HCT116 (cell line): ENCODE data around the gene CCDC81. TPM values are rescaled to one million over a fixed set of nuclear protein-coding genes. Genes with fewer than 3 reads are reported as not detected.

ENCODE experiments used
- ATAC-seq: fragments of 200-7000 bp; cut with Tn5 transposase; 2 replicates; pipeline ENCODE4 v1.9.1; 2020; ENCODE audit warnings: mild to moderate bottlenecking, moderate library complexity
- BruUV-seq: library from RNA; stranded (reverse); fragments of 400-500 nt; replicated peaks from 2 replicates; lab custom pipeline; 2021; lab: Mats Ljungman, UMichigan
- CTCF ChIA-PET: fragments of 300-600 bp; sonication (Branson Sonifier 250); formaldehyde crosslinking; loops from one replicate; lab custom pipeline; 2021; ENCODE audit warnings: antibody characterized with exemption; lab: Charles Lee
- POLR2A ChIA-PET: fragments of 300-600, 350-600 bp; sonication (Branson Sonifier 250); formaldehyde crosslinking; loops from one replicate; lab custom pipeline; 2021; ENCODE audit warnings: antibody characterized with exemption; lab: Charles Lee
- RAD21 ChIA-PET, 2 experiments: fragments of 300-600 bp; sonication (Branson Sonifier 250); formaldehyde crosslinking; loops; one replicate each; lab custom pipeline; 2023; ENCODE audit warnings: low total read pairs in 2 of 2; ENCODE audit not compliant: uncharacterized antibody in 2 of 2, unreplicated experiment in 2 of 2, low non-redundant PET in 1 of 2; lab: Charles Lee
- DNase-seq: peaks from one replicate; pipeline ENCODE4 v3.0.0-alpha.2; 2010; ENCODE audit warnings: low read depth, low spot score
- H2AFZ ChIP-seq: fragments of 200-600 bp; shearing (Covaris generic), sonication (generic); 2 replicates; pipeline ENCODE4 v1.6.1; 2017; ENCODE audit warnings: low read depth, mixed run types, mixed read lengths, antibody characterized with exemption, low read length; ENCODE audit not compliant: poor library complexity, severe bottlenecking
- H3K27ac ChIP-seq: 2 replicates; pipeline ENCODE4 v1.5.1; 2012; ENCODE audit warnings: low read depth, low read length
- H3K27me3 ChIP-seq: fragments of 200-600 bp; sonication (generic); 2 replicates; pipeline ENCODE4 v1.6.1; 2016; ENCODE audit warnings: mixed run types, low read length, mixed read lengths; ENCODE audit not compliant: insufficient read depth
- H3K36me3 ChIP-seq, 2 experiments: fragments of 200-500 bp in 1 of 2; fragments of 200-600 bp in 1 of 2; sonication (Bioruptor generic) in 1 of 2; sonication (generic) in 1 of 2; 2 replicates each; pipeline versions ENCODE4 v1.5.1 to v1.6.1; 2014 to 2016; ENCODE audit warnings: low read length in 2 of 2, inconsistent platforms in 1 of 2, mixed read lengths in 1 of 2, mixed run types in 1 of 2; ENCODE audit not compliant: insufficient read depth in 2 of 2, control insufficient read depth in 1 of 2
- H3K4me1 ChIP-seq, 2 experiments: fragments of 200-600 bp in 1 of 2; sonication (generic) in 1 of 2; 2 replicates each; pipeline versions ENCODE4 v1.5.1 to v1.6.1; 2012 to 2017; ENCODE audit warnings: low read length in 2 of 2, inconsistent platforms in 1 of 2, mild to moderate bottlenecking in 1 of 2, mixed read lengths in 1 of 2, mixed run types in 1 of 2, moderate library complexity in 1 of 2; ENCODE audit not compliant: insufficient read depth in 2 of 2, control insufficient read depth in 1 of 2
- H3K4me2 ChIP-seq: fragments of 200-600 bp; sonication (generic); 2 replicates; pipeline ENCODE4 v1.6.1; 2017; ENCODE audit warnings: mixed run types, low read length, mixed read lengths
- H3K4me3 ChIP-seq, 2 experiments: fragments of 200-600 bp in 1 of 2; sonication (generic) in 1 of 2; replicated peaks in 1 of 2; 2 replicates each; pipeline ENCODE4 v1.5.1; 2011 to 2016; ENCODE audit warnings: low read length in 2 of 2, control low read depth in 1 of 2, low read depth in 1 of 2, mild to moderate bottlenecking in 1 of 2, mixed read lengths in 1 of 2, mixed run types in 1 of 2
- H3K79me2 ChIP-seq: fragments of 200-600 bp; sonication (generic); 2 replicates; pipeline ENCODE4 v1.6.1; 2017; ENCODE audit warnings: mild to moderate bottlenecking, mixed run types, low read length, moderate library complexity, mixed read lengths; ENCODE audit not compliant: insufficient read depth
- H3K9ac ChIP-seq: fragments of 200-600 bp; sonication (generic); 2 replicates; pipeline ENCODE4 v1.6.1; 2016; ENCODE audit warnings: low read length, mixed read lengths
- H3K9me2 ChIP-seq: fragments of 200-600 bp; sonication (generic), shearing (Covaris generic); 2 replicates; pipeline ENCODE4 v1.6.1; 2017; ENCODE audit warnings: mixed run types, mild to moderate bottlenecking, moderate library complexity; ENCODE audit not compliant: insufficient read depth
- H3K9me3 ChIP-seq, 2 experiments: fragments of 200-500 bp in 1 of 2; fragments of 200-600 bp in 1 of 2; sonication (Bioruptor generic) in 1 of 2; sonication (generic) in 1 of 2; 2 replicates each; pipeline ENCODE4 v1.6.1; 2014 to 2017; ENCODE audit warnings: low read length in 2 of 2, mixed read lengths in 2 of 2, inconsistent platforms in 1 of 2, low read depth in 1 of 2, mild to moderate bottlenecking in 1 of 2, mixed run types in 1 of 2, moderate library complexity in 1 of 2; ENCODE audit not compliant: control insufficient read depth in 1 of 2, insufficient read depth in 1 of 2
- H4K20me1 ChIP-seq: fragments of 200-600 bp; sonication (generic), shearing (Covaris generic); 2 replicates; pipeline ENCODE4 v1.6.1; 2017; ENCODE audit warnings: mixed run types, mild to moderate bottlenecking, moderate library complexity; ENCODE audit not compliant: insufficient read depth
- CEBPB ChIP-seq: IDR thresholded peaks from 2 replicates; pipeline ENCODE4 v1.6.1; 2012; ENCODE audit warnings: low read depth
- EZH2phosphoT487 ChIP-seq: fragments of 200-600 bp; IDR thresholded peaks from 2 replicates; pipeline ENCODE4 v1.6.1; 2018; ENCODE audit warnings: antibody characterized with exemption, borderline replicate concordance
- FOSL1 ChIP-seq: IDR thresholded peaks from 2 replicates; pipeline ENCODE4 v1.6.1; 2012; ENCODE audit warnings: low read depth
- JUND ChIP-seq: IDR thresholded peaks from 2 replicates; pipeline ENCODE4 v1.6.1; 2012
- POLR2A ChIP-seq: IDR thresholded peaks from 2 replicates; pipeline ENCODE4 v1.7.0; 2011; ENCODE audit warnings: borderline replicate concordance; ENCODE audit not compliant: insufficient read depth, insufficient read length; ENCODE audit errors: extremely low read depth
- SIN3A ChIP-seq: IDR thresholded peaks from 2 replicates; pipeline ENCODE4 v1.6.1; 2012; ENCODE audit warnings: low read depth
- SP1 ChIP-seq: IDR thresholded peaks from 2 replicates; pipeline ENCODE4 v1.6.1; 2012; ENCODE audit warnings: low read depth
- SRF ChIP-seq: IDR thresholded peaks from 2 replicates; pipeline ENCODE4 v1.6.1; 2012; ENCODE audit warnings: low read depth
- YY1 ChIP-seq: IDR thresholded peaks from 2 replicates; pipeline ENCODE4 v1.6.1; 2011; ENCODE audit warnings: low read length, low read depth, moderate library complexity, mild to moderate bottlenecking; ENCODE audit not compliant: insufficient replicate concordance; ENCODE audit errors: extremely low read depth
- ZFX ChIP-seq: fragments of 450-650 bp; IDR thresholded peaks from 2 replicates; pipeline ENCODE4 v1.6.1; 2017
- ZNF274 ChIP-seq: fragments of 200-500 bp; sonication (Bioruptor generic); IDR thresholded peaks from 2 replicates; pipeline ENCODE4 v1.6.1; 2014; ENCODE audit warnings: mild to moderate bottlenecking, low read depth, low read length, inconsistent platforms
- intact Hi-C: fragments of 100-400 bp; cut with micrococcal nuclease; formaldehyde crosslinking; loops from 2 replicates; pipeline ENCODE4 v1.10.0; 2022
- total RNA-seq: library from RNA; stranded (reverse); gene quantifications from one replicate; pipeline ENCODE4 v1.2.1, GENCODE V29; 2021; ENCODE audit not compliant: unreplicated experiment
- TF ChIP-seq, protein P1 (sequence below): IDR thresholded peaks from 2 replicates; pipeline ENCODE4 v1.6.1; 2011; ENCODE audit warnings: mild to moderate bottlenecking, low read length, moderate library complexity; ENCODE audit not compliant: insufficient replicate concordance; ENCODE audit errors: extremely low read depth
- TF ChIP-seq, protein P2 (sequence below), 3 experiments: fragments of 200-600 bp in 1 of 3; sonication (generic) in 1 of 3; IDR thresholded peaks in 2 of 3; conservative IDR thresholded peaks in 1 of 3; 2 replicates each; pipeline ENCODE4 v1.5.1; 2012 to 2017; ENCODE audit warnings: low read depth in 2 of 3, low read length in 2 of 3, antibody characterized with exemption in 1 of 3, borderline replicate concordance in 1 of 3, control low read depth in 1 of 3, mild to moderate bottlenecking in 1 of 3, mixed read lengths in 1 of 3, mixed run types in 1 of 3, moderate library complexity in 1 of 3; ENCODE audit not compliant: insufficient read depth in 1 of 3
- TF ChIP-seq, protein P3 (sequence below): IDR thresholded peaks from 2 replicates; pipeline ENCODE4 v1.6.1; 2012

Gene CCDC81
- total RNA-seq, 1 experiment from 2014 or later = 0.69 TPM

DNA sequence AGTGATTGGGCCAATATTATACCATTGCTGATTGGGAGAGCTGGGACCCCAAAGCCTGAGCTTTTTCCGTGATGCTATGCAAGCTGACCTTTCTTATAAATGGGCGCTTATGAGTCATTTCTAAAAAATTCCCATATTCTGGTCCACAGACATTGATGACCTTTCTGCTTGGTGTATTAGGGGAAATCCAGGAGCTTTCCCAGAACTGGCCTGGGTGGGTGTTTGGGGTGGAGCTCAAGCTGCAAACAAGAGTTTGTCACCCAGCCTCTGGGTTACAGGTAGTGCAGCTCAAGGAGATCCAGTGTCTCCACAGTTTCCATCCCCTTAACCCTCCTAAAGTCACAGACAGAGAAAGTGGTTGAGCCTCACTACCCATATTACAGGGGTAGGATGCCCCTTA lies 67.7 kb downstream of the CCDC81 start:
- H3K4me2 ChIP-seq = peak overlapping the region; percentile 34
- no peak overlapping the region for H2AFZ ChIP-seq
- TF ChIP-seq, protein P1, sequence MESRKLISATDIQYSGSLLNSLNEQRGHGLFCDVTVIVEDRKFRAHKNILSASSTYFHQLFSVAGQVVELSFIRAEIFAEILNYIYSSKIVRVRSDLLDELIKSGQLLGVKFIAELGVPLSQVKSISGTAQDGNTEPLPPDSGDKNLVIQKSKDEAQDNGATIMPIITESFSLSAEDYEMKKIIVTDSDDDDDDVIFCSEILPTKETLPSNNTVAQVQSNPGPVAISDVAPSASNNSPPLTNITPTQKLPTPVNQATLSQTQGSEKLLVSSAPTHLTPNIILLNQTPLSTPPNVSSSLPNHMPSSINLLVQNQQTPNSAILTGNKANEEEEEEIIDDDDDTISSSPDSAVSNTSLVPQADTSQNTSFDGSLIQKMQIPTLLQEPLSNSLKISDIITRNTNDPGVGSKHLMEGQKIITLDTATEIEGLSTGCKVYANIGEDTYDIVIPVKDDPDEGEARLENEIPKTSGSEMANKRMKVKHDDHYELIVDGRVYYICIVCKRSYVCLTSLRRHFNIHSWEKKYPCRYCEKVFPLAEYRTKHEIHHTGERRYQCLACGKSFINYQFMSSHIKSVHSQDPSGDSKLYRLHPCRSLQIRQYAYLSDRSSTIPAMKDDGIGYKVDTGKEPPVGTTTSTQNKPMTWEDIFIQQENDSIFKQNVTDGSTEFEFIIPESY = no peak
- 0 out of 2 replicates have a peak, but pooled peaks have one; percentile 7 for TF ChIP-seq FOSL1
- intact Hi-C loops = no loop called here
- H3K9me2 ChIP-seq = no peaks in the 10 kb centered on the region
- DNase-seq = no peak
- CTCF ChIA-PET = interaction anchor here (1.1 kb wide), 1 partner anchor 11 kb away, joined by 4 read pairs; no protein-coding TSS in a partner anchor
- POLR2A ChIA-PET = no interaction called here
- no peaks in the 10 kb centered on the region for H3K9me3 ChIP-seq
- BruUV-seq = no TSS peak
- RAD21 ChIA-PET = no interaction called here
- H3K27me3 ChIP-seq = no peaks in the 10 kb centered on the region
- peak; percentile 27; the same call in 1 of the 2 replicates for ATAC-seq
- peaks cover 9 to 17% of the 10 kb centered on the region in 2 experiments for H3K4me1 ChIP-seq
- no peaks in the 10 kb centered on the region for H4K20me1 ChIP-seq
- no peak overlapping the region for H3K9ac ChIP-seq
- no peaks in the 10 kb centered on the region for H3K36me3 ChIP-seq
- H3K27ac ChIP-seq = no peak overlapping the region
- H3K79me2 ChIP-seq = no peaks in the 10 kb centered on the region
- H3K4me3 ChIP-seq = no peak overlapping the region

DNA sequence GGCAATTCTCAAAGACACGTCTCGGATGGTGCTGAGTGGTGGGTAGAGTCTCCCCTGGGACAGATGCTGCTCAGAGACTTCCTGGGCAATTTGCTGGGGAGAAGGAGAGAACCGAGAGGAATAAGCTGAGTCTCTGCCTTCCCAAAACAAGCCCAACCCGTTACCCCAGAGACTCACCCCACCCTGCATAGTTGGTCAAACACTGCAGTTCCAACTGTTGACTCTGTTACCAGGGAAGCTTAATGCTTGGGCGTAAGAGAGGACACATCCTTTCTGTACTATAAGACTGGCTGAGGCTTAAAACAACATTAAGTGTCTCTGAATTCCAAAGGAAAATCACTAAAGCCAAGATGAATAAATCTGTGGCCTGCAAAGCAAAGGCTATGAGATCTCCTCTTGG lies 68.1 kb downstream of the CCDC81 start:
- POLR2A ChIA-PET = no interaction called here
- no peaks in the 10 kb centered on the region for H4K20me1 ChIP-seq
- no peaks in the 10 kb centered on the region for H3K79me2 ChIP-seq
- H3K9me3 ChIP-seq = no peaks in the 10 kb centered on the region
- no peak overlapping the region for H3K9ac ChIP-seq
- H3K27ac ChIP-seq = no peak overlapping the region
- RAD21 ChIA-PET = no interaction called here
- no peaks in the 10 kb centered on the region for H3K36me3 ChIP-seq
- intact Hi-C loops = no loop called here
- no TSS peak for BruUV-seq
- H3K4me1 ChIP-seq = peaks cover 9 to 17% of the 10 kb centered on the region in 2 experiments
- no peak for ATAC-seq
- no peak overlapping the region for H2AFZ ChIP-seq
- TF ChIP-seq CEBPB (no peak), SP1 (no peak), EZH2phosphoT487 (no peak), ZNF274 (no peak), SRF (no peak), ZFX (no peak), SIN3A (no peak), JUND (no peak), POLR2A (no peak), YY1 (no peak)
- TF ChIP-seq, protein P1 = no peak
- TF ChIP-seq, protein P2, sequence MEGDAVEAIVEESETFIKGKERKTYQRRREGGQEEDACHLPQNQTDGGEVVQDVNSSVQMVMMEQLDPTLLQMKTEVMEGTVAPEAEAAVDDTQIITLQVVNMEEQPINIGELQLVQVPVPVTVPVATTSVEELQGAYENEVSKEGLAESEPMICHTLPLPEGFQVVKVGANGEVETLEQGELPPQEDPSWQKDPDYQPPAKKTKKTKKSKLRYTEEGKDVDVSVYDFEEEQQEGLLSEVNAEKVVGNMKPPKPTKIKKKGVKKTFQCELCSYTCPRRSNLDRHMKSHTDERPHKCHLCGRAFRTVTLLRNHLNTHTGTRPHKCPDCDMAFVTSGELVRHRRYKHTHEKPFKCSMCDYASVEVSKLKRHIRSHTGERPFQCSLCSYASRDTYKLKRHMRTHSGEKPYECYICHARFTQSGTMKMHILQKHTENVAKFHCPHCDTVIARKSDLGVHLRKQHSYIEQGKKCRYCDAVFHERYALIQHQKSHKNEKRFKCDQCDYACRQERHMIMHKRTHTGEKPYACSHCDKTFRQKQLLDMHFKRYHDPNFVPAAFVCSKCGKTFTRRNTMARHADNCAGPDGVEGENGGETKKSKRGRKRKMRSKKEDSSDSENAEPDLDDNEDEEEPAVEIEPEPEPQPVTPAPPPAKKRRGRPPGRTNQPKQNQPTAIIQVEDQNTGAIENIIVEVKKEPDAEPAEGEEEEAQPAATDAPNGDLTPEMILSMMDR (IDR thresholded peaks at IDR 0.05 in 2 of 3, conservative IDR thresholded peaks at IDR 0.05 in 1 of 3; ENCODE audit: borderline replicate concordance in 1 of 3, insufficient read depth in 1 of 3, low read depth in 2 of 3, low read length in 2 of 3) = no peak
- TF ChIP-seq, protein P3, sequence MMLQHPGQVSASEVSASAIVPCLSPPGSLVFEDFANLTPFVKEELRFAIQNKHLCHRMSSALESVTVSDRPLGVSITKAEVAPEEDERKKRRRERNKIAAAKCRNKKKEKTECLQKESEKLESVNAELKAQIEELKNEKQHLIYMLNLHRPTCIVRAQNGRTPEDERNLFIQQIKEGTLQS = no peak
- H3K9me2 ChIP-seq = no peaks in the 10 kb centered on the region
- no peaks in the 10 kb centered on the region for H3K27me3 ChIP-seq
- no peak overlapping the region for H3K4me3 ChIP-seq
- DNase-seq = no peak
- peak overlapping the region; percentile 34 for H3K4me2 ChIP-seq
- CTCF ChIA-PET = interaction anchor here (1.1 kb wide), 1 partner anchor 10 kb away, joined by 4 read pairs; no protein-coding TSS in a partner anchor
